ENCODE measurements around the gene KLF16.

KLF16 gene

DNA sequence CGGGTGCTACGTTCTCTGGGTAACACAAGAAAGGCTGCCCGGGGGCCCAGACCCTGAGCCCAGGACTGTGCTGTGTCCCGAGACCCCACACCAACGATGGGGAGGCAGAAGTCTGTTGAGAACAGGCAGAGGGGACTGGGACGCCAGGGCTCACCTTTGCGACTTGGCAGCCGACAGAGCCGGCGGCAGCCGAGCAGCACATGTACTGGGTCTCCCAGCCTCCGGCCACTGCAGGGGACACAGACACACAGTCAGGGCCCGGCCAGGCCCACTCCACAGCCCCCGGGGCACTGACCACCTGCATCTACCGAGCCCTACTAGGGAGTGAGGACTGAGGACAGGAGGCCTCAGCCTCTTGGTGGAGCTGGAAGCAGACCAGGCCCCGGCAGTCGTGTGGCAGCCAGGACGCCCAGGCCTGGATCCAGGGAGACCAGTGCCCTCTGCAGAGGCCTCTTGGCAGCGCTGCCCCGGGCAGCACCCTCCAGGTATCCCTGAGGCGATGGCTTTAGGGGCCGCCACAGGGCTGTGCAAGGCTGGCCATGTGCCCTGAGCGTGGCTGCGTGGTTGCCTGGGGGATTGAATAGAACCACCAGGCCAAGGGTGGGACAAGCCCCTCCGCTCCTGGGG is 45.7 kb downstream of the KLF16 start:
- no peaks in the 10 kb centered on the region for H3K9me2 ChIP-seq (ENCODE audit: low read depth, low read length)
- no peaks in the 10 kb centered on the region for H4K20me1 ChIP-seq (ENCODE audit: insufficient read depth, low read length)
- no peak overlapping the region for H3K9ac ChIP-seq (ENCODE audit: low read length)
- H3K79me2 ChIP-seq (ENCODE audit: insufficient read depth, low read length): no peaks in the 10 kb centered on the region
- no peak overlapping the region for H3K4me2 ChIP-seq (ENCODE audit: low read length)
- TF ChIP-seq, protein P1, sequence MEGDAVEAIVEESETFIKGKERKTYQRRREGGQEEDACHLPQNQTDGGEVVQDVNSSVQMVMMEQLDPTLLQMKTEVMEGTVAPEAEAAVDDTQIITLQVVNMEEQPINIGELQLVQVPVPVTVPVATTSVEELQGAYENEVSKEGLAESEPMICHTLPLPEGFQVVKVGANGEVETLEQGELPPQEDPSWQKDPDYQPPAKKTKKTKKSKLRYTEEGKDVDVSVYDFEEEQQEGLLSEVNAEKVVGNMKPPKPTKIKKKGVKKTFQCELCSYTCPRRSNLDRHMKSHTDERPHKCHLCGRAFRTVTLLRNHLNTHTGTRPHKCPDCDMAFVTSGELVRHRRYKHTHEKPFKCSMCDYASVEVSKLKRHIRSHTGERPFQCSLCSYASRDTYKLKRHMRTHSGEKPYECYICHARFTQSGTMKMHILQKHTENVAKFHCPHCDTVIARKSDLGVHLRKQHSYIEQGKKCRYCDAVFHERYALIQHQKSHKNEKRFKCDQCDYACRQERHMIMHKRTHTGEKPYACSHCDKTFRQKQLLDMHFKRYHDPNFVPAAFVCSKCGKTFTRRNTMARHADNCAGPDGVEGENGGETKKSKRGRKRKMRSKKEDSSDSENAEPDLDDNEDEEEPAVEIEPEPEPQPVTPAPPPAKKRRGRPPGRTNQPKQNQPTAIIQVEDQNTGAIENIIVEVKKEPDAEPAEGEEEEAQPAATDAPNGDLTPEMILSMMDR (IDR thresholded peaks at IDR 0.05; ENCODE audit: low read length): no peak
- TF ChIP-seq EZH2 (IDR thresholded peaks at IDR 0.05; ENCODE audit: borderline replicate concordance, low read length): no peak
- no peaks in the 10 kb centered on the region for H3K9me3 ChIP-seq (ENCODE audit: low read length)
- no peak overlapping the region for H3K4me3 ChIP-seq (ENCODE audit: low read depth, low read length, poor library complexity, severe bottlenecking)
- H3K27ac ChIP-seq (ENCODE audit: low read depth, low read length, poor library complexity, severe bottlenecking): no peak overlapping the region
- H3K27me3 ChIP-seq (ENCODE audit: insufficient read depth, low read length): no peaks in the 10 kb centered on the region
- no peaks in the 10 kb centered on the region for H3F3A ChIP-seq (ENCODE audit: insufficient read depth, low read length)
- peaks cover 72% of the 10 kb centered on the region for H3K36me3 ChIP-seq (ENCODE audit: insufficient read depth, low read length)
- H3K4me1 ChIP-seq (ENCODE audit: insufficient read depth, low read length, severe bottlenecking): peaks cover 8% of the 10 kb centered on the region
- no peak overlapping the region for H2AFZ ChIP-seq (ENCODE audit: low read length)

DNA sequence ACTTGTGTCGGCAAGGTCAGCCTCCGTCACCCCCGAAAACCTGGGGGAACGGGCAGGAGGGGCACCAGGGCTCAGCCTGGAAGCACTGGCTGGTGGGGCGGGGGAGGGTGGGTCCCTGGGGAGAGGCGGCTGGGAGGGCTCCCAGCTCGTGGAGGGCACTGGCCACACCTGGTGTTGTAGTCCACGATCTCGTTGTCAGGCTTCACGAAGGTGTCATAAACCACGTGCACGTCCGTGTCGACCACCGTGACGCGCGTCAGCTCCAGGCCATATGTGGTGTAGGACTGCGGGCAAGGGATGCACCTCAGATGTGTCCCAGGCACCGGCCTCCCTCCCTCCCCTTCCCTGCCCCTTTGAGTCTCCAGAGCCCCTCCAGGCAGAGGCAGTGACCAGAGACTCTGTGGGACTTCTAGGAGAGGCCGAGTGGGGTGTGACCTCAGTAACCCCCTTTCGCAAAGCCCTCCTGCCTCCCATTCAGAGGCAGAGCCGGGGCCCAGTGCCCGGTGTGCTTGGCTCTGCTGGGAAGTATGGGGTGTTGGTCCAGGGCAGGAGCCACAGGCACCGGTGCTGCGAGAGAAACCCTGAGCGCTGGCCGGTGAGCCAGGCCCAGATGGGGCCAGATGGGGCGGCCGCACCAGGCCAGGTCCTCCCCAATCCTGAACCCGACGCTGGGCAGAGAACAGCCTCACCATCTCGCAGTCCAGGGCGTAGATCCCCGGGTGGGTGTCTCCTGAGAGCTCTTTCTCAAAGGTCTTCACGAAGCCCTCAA is 46.7 kb downstream of the KLF16 start:
- Histone ChIP-seq H2AFZ (ENCODE audit: low read length) (no peak overlapping the region), H3K36me3 (ENCODE audit: insufficient read depth, low read length) (peaks cover 65% of the 10 kb centered on the region), H3K4me1 (ENCODE audit: insufficient read depth, low read length, severe bottlenecking) (peaks cover 11% of the 10 kb centered on the region), H3K9me3 (ENCODE audit: low read length) (no peaks in the 10 kb centered on the region), H3K27ac (ENCODE audit: low read depth, low read length, poor library complexity, severe bottlenecking) (no peak overlapping the region), H3K4me2 (ENCODE audit: low read length) (no peak overlapping the region), H4K20me1 (ENCODE audit: insufficient read depth, low read length) (no peaks in the 10 kb centered on the region), H3K4me3 (ENCODE audit: low read depth, low read length, poor library complexity, severe bottlenecking) (no peak overlapping the region), H3F3A (ENCODE audit: insufficient read depth, low read length) (no peaks in the 10 kb centered on the region), H3K79me2 (ENCODE audit: insufficient read depth, low read length) (no peaks in the 10 kb centered on the region), H3K27me3 (ENCODE audit: insufficient read depth, low read length) (no peaks in the 10 kb centered on the region), H3K9me2 (ENCODE audit: low read depth, low read length) (no peaks in the 10 kb centered on the region), H3K9ac (ENCODE audit: low read length) (no peak overlapping the region)
- no peak for TF ChIP-seq EZH2 (IDR thresholded peaks at IDR 0.05; ENCODE audit: borderline replicate concordance, low read length)
- TF ChIP-seq, protein P1 (IDR thresholded peaks at IDR 0.05; ENCODE audit: low read length): no peak

DNA sequence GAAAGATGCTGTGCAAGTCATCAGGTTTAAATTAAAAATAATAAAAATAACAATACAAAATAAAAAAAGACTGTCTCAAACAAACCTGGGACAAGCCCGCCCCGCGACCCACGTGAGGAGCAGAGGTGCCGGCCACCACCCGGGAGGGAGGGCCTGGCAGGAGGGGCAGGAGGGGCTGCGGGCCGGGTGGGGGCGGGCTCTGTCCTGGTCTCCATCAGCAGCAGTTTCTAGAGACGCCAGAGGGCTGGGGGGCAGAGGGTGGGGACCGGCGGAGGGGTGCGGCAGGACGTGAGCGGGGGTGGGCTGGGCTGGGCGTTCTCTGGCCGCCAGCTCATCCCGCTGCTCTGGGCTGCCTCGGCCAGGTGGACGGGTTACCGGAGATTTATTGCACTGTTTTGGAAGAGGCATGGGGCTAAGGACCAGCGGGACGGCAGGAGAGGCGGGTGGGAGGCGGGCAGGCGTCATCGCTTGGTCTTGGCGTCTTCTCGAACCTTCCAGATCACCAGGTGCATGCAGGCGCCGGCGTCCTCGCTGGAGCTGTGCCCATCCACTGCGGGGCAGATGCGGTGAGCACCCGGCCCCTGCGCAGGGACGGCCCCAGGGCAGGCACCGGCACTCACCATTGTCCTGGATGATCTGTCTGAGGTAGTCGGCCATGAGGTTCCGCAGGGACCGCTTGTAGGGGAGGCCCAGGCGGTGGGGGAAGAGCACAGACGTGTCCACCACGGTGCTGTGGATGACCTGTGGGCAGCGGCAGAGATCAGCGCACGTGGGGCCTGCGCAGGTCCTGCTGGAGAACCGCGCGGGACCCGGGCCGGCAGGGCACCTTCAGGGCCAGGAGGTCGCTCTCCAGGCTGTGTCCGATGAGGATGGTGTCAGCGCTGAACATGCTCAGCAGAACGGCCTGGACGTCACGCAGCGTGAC is 47.5 kb downstream of the KLF16 start:
- Histone ChIP-seq H3K9me2 (ENCODE audit: low read depth, low read length) (no peaks in the 10 kb centered on the region), H3K9me3 (ENCODE audit: low read length) (no peaks in the 10 kb centered on the region), H4K20me1 (ENCODE audit: insufficient read depth, low read length) (no peaks in the 10 kb centered on the region), H3K4me3 (ENCODE audit: low read depth, low read length, poor library complexity, severe bottlenecking) (no peak overlapping the region), H3F3A (ENCODE audit: insufficient read depth, low read length) (no peaks in the 10 kb centered on the region), H3K4me2 (ENCODE audit: low read length) (no peak overlapping the region), H3K36me3 (ENCODE audit: insufficient read depth, low read length) (peaks cover 57% of the 10 kb centered on the region), H2AFZ (ENCODE audit: low read length) (no peak overlapping the region), H3K9ac (ENCODE audit: low read length) (no peak overlapping the region), H3K27ac (ENCODE audit: low read depth, low read length, poor library complexity, severe bottlenecking) (no peak overlapping the region), H3K4me1 (ENCODE audit: insufficient read depth, low read length, severe bottlenecking) (peaks cover 14% of the 10 kb centered on the region), H3K79me2 (ENCODE audit: insufficient read depth, low read length) (no peaks in the 10 kb centered on the region), H3K27me3 (ENCODE audit: insufficient read depth, low read length) (0 out of 2 replicates have a peak, but pooled peaks cover 3% of the 10 kb centered on the region)
- TF ChIP-seq, protein P1 (IDR thresholded peaks at IDR 0.05; ENCODE audit: low read length): no peak
- no peak for TF ChIP-seq EZH2 (IDR thresholded peaks at IDR 0.05; ENCODE audit: borderline replicate concordance, low read length)

Data from OCI-LY1 (cell line).